Activated T-helper 9 cell treated with anti-CD3 and anti-CD28 coated beads, Interleukin-2, amount 50 U/mL, for 16 hours (primary cell): ENCODE measurements around the gene PAX9.

ENCODE experiments used
- DNase-seq: peaks from one replicate; pipeline ENCODE4 v3.0.0-alpha.2; 2020; ENCODE audit warnings: low read depth

The PAX9 gene

GRCh38 chr14:36655963-36656686, 5.5 kb upstream of the PAX9 start:
- no peak for DNase-seq

GRCh38 chr14:36656687-36657398, 4.8 kb upstream of the PAX9 start:
- no peak for DNase-seq

GRCh38 chr14:36657399-36658122, 4.1 kb upstream of the PAX9 start:
- no peak for DNase-seq

GRCh38 chr14:36658123-36659009, 3.3 kb upstream of the PAX9 start:
- DNase-seq, result no peak

GRCh38 chr14:36659010-36659821, 2.4 kb upstream of the PAX9 start:
- DNase-seq, result no peak

- no peak for DNase-seq
Observed at GRCh38 chr14:36659822-36660735, 1.6 kb upstream of the PAX9 start.

GRCh38 chr14:36660736-36661505, 739 bp upstream of the PAX9 start:
- no peak for DNase-seq

- DNase-seq, result no peak
Observed at GRCh38 chr14:36662258-36662542, 540 bp downstream of the PAX9 start.

- DNase-seq, result no peak
Observed at GRCh38 chr14:36662543-36663403, 1.1 kb downstream of the PAX9 start.

GRCh38 chr14:36663404-36664321, 2.0 kb downstream of the PAX9 start:
- no peak for DNase-seq

GRCh38 chr14:36664322-36665193, 2.9 kb downstream of the PAX9 start:
- no peak for DNase-seq

- DNase-seq, result no peak
Observed at GRCh38 chr14:36665887-36666415, 4.3 kb downstream of the PAX9 start.

- no peak for DNase-seq
Observed at GRCh38 chr14:36666416-36667206, 5.0 kb downstream of the PAX9 start.

GRCh38 chr14:36667679-36668078, 6.0 kb downstream of the PAX9 start:
- no peak for DNase-seq

- DNase-seq, result no peak
Observed at GRCh38 chr14:36671149-36671548, 9.5 kb downstream of the PAX9 start.
